Thymus (tissue), 11 donors: ENCODE measurements around the gene TPP1. TPM values are rescaled to one million over a fixed set of nuclear protein-coding genes. Genes with fewer than 3 reads are reported as not detected.

ENCODE experiments used
- DNase-seq, 9 donors: peaks; one replicate each; pipeline ENCODE4 v3.0.0-alpha.2; 2013; ENCODE audit warnings: low spot score in 9 of 9, low read depth in 6 of 9, missing footprints in 1 of 9
- H3K27ac ChIP-seq, 2 donors: one replicate each; pipeline ENCODE4 v1.5.1; 2013; ENCODE audit warnings: control low read depth in 1 of 2, low read depth in 1 of 2, low read length in 1 of 2, mild to moderate bottlenecking in 1 of 2, moderate library complexity in 1 of 2
- H3K27me3 ChIP-seq, 2 donors: one replicate each; pipeline ENCODE4 v1.5.1; 2013; ENCODE audit warnings: low read length in 1 of 2; ENCODE audit not compliant: control insufficient read depth in 2 of 2, insufficient read depth in 1 of 2
- H3K36me3 ChIP-seq, 2 donors: one replicate each; pipeline ENCODE4 v1.5.1; 2013; ENCODE audit warnings: low read length in 1 of 2, mild to moderate bottlenecking in 1 of 2, moderate library complexity in 1 of 2; ENCODE audit not compliant: control insufficient read depth in 2 of 2, insufficient read depth in 2 of 2
- H3K4me1 ChIP-seq, 2 donors: one replicate each; pipeline ENCODE4 v1.5.1; 2013; ENCODE audit warnings: low read length in 2 of 2; ENCODE audit not compliant: control insufficient read depth in 2 of 2, insufficient read depth in 2 of 2
- H3K4me3 ChIP-seq, 2 donors: one replicate each; pipeline ENCODE4 v1.5.1; 2013; ENCODE audit warnings: low read length in 2 of 2, control low read depth in 1 of 2, mild to moderate bottlenecking in 1 of 2
- H3K9me3 ChIP-seq, 2 donors: one replicate each; pipeline ENCODE4 v1.5.1; 2013; ENCODE audit warnings: low read length in 1 of 2, mild to moderate bottlenecking in 1 of 2; ENCODE audit not compliant: control insufficient read depth in 2 of 2, insufficient read depth in 1 of 2
- WGBS: extraction: QIAGEN DNeasy Blood & Tissue Kit; methylation state at CpG from one replicate; pipeline ENCODE4 v1.1.7; 2013; 5-methylcytosine and 5-hydroxymethylcytosine counted together
- polyA plus RNA-seq: library from polyadenylated mRNA; stranded (reverse); fragments of 200-250 nt; gene quantifications from one replicate; pipeline ENCODE4 v1.2.3, GENCODE V29; 2013
- total RNA-seq: library from RNA; stranded (reverse); fragments of 120-200 nt; gene quantifications from one replicate; pipeline ENCODE4 v1.2.4, GENCODE V29; 2013
- donor health status: healthy.

TPP1 gene
- total and polyA plus RNA-seq, 2 donors = 14.5 to 59.4 TPM

DNA sequence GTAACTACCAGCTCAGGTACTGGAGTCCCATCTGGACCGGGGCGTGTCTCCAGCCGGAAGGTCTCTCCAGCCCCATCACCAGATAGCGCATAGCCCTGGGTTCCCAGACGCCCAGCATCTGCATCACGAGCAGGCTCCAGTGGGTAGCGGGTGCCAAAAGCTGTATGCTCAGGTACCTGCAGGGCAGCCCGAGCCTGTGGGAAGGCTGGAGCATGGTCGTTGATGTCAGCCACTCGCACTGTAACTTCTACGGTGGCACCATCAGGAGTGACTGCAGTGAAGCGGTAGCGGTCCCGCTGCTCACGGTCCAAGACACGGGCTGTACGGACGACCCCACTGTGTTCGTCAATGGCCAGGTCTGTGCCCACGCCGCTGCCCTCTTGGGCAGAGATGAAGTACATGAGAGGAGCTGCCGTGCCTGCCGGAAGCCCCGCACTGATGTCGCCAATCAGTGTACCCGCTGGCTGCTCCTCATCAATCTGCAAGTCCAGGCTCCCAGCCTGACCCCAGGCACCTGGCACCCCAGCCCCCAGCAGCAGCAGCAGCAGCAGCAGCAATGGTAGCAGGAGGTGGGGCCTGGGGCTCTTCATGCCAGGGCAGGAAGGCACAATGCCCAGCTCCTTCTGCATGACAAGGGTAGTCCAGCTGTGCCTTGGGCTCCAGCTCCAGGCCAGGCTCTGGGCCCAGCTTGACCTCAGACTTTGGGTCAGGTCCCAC, 21.9 kb upstream of the TPP1 start:
- 98% methylated on average over 26 of the region's 26 CpGs for WGBS
- no peak overlapping the region for H3K4me3 ChIP-seq
- H3K9me3 ChIP-seq = no peaks in the 10 kb centered on the region
- H3K36me3 ChIP-seq = peaks cover 0 to 6% of the 10 kb centered on the region in 2 donors
- peaks cover 0 to 1% of the 10 kb centered on the region in 2 donors for H3K4me1 ChIP-seq
- no peaks in the 10 kb centered on the region for H3K27me3 ChIP-seq
- H3K27ac ChIP-seq = no peak overlapping the region
- no peak for DNase-seq

DNA sequence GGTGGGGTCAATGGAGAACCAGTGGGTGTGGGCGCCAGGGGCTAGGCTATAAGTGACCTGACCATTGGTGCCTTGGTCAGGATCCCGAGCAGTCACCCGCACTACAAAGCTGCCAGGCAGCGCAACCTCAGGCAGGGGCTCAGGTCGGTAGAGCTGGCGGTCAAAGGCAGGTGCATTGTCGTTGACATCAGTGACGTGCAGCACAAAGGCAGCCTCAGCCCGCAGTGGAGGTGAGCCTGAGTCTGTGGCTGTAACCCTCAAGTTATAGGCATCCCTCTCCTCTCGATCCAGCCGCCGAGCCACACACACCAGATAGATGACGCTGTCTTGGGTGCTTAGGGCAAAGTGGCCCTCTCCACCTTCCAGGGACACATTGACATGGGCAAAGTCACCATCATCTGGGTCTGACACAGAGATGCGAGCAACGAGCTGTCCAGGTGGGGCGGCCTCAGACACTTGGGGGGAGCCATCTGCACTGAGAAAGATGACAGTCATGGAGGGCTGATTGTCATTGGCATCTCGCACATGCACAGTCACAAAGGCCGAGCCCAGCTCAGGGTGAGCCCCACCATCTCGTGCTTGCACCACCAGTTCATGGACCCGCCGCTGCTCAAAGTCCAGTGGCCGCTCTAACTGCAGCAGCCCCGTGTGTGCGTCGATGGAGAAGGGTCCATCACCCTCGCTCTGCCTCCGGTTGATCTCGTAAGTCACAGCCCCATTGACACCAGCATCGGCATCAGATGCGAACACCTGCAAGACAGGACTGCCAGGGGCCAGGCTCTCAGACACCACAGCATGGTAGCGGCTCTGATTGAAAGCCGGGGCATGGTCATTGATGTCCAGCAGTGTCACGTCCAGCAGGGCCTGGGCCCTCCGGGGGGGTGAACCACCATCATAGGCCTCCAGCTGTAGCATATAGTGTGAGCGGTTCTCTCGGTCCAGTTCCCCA, 21.1 kb upstream of the TPP1 start:
- DNase-seq = no peak
- no peak overlapping the region for H3K27ac ChIP-seq
- H3K36me3 ChIP-seq = peaks cover 0 to 6% of the 10 kb centered on the region in 2 donors
- H3K4me3 ChIP-seq = no peak overlapping the region
- no peaks in the 10 kb centered on the region for H3K9me3 ChIP-seq
- H3K27me3 ChIP-seq = no peaks in the 10 kb centered on the region
- WGBS = 98% methylated on average over 36 of the region's 36 CpGs
- H3K4me1 ChIP-seq = no peaks in the 10 kb centered on the region

DNA sequence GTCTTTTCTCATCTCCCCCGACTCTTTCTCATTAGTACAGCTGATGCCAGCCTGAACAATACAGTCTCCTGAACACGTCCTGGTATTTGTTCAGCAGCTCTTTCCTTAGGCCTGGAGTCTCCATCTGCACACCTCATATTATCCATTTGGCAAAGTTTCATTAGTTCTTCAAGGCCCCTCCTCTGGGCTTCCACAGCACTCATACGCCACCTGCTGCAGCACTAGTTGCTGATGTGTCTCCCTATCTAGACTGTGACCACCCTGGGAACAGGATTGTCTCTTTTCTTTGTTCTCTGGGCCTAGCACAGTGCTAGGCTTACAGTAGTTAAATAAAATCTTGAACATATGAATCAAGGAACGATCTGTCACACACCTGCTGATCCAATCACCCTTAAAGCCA, 19.2 kb upstream of the TPP1 start:
- peaks cover 0 to 6% of the 10 kb centered on the region in 2 donors for H3K36me3 ChIP-seq
- H3K27me3 ChIP-seq = no peaks in the 10 kb centered on the region
- no peak for DNase-seq
- H3K4me3 ChIP-seq = no peak overlapping the region
- H3K9me3 ChIP-seq = no peaks in the 10 kb centered on the region
- 93% methylated on average over 4 of the region's 4 CpGs for WGBS
- no peak overlapping the region for H3K27ac ChIP-seq
- H3K4me1 ChIP-seq = no peaks in the 10 kb centered on the region

DNA sequence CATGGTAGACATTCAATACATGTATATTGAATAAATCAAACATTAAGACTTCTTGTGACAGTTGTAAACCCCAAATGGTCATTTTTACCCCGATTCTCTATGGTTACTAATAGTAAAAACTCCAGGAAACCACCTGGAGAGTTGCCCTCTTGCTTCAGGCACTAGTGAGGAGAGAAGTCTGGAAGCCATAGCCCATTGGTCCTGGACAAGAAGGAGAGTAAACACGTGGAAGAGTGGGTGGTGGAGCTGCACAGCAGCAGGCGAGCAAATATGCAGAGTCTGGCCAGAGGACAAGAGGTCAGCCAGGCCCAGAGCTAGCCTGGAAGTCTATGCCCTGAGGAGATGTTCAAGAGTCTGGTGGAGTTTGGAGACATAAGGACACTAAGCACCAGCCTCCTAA, 18.6 kb upstream of the TPP1 start:
- Histone ChIP-seq H3K4me3 (no peak overlapping the region), H3K9me3 (no peaks in the 10 kb centered on the region), H3K36me3 (peaks cover 0 to 8% of the 10 kb centered on the region in 2 donors), H3K27ac (no peak overlapping the region), H3K27me3 (no peaks in the 10 kb centered on the region), H3K4me1 (no peaks in the 10 kb centered on the region)
- no peak for DNase-seq
- WGBS = 90% methylated on average over 3 of the region's 3 CpGs

DNA sequence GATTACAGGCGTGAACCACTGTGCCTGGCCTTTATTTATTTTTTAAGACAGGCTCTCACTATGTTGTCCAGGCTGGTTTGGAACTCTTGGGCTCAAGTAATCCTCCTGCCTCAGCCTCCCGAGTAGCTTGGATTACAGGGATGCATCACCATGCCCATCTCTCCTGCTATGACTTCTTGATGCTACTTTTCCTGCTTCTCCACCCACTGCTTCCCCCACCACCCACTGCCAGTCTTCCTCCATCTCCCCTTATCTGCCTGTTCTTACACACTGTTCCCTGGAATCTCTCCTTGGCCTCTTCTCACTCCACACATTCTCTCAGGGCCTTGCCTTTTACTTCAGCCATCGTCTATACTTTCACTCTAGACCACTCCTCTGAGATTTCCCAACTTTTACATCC, 17.3 kb upstream of the TPP1 start:
- DNase-seq = no peak
- WGBS = 93% methylated on average over 3 of the region's 3 CpGs
- peaks cover 6 to 16% of the 10 kb centered on the region in 2 donors for H3K36me3 ChIP-seq
- no peak overlapping the region for H3K4me3 ChIP-seq
- no peaks in the 10 kb centered on the region for H3K9me3 ChIP-seq
- H3K27ac ChIP-seq = no peak overlapping the region
- H3K4me1 ChIP-seq = no peaks in the 10 kb centered on the region
- H3K27me3 ChIP-seq = no peaks in the 10 kb centered on the region

DNA sequence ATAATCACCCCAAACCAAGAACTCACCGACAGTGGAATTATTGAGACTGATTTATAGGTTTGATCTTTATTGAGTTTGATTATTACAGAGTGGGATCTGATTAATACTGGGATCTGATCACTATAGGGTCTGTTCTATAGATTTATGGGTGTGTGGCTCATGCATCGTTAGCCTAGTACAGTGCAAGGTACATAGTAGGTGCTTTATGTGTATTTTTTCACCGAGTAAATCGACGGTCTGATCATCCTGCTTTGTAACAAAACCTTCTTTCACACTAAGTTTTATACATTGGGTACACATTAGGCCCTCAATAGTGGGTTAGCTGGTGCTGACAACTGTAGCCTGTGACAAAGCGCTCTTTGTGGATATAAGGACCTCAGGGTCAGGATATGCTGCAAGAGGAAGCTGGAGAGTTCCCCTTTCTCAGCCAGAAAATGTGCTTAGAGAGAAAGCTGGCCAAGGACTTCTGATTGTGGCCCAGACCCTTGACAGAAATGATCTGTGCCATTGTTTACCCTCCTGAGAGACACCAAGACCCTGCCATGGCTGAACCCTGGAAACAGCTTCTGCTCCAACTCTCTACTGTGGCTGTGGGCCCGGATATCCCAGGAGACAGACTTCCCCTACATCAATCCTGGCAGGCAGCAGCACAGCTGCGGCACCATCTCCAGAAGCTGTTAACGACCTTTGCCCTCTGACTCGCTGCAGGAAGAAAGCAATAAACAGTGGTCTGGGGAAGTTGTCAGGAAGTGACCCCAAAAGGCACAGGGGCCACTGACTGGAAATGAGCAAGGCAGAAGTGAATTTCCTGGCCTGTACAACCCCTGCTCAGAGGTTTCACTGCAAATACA, 16.1 kb upstream of the TPP1 start:
- Histone ChIP-seq H3K36me3 (peaks cover 6 to 16% of the 10 kb centered on the region in 2 donors), H3K9me3 (no peaks in the 10 kb centered on the region), H3K27me3 (no peaks in the 10 kb centered on the region), H3K4me1 (no peaks in the 10 kb centered on the region), H3K4me3 (no peak overlapping the region), H3K27ac (no peak overlapping the region)
- WGBS = 56% methylated on average over 10 of the region's 10 CpGs
- DNase-seq = no peak

DNA sequence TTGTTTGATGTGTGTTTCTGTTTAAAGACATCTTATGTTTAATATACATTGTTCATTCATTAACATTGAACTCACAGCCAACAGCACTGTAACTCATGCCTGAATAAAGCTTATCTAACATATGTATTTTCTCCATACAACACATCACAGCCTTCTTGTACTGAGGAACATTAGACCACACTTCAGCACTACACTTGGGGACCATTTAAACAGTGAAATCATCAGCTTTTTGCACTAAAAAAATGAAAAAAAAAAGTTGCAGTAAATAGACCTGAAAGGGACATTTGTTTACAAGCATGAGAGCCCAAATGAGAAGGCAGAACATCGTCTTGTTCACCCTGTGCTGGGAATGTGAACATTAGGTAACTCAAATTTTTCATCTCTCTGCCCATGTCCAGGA, 15.3 kb upstream of the TPP1 start:
- H3K27me3 ChIP-seq = no peaks in the 10 kb centered on the region
- no peak overlapping the region for H3K27ac ChIP-seq
- peaks cover 7 to 16% of the 10 kb centered on the region in 2 donors for H3K36me3 ChIP-seq
- no peaks in the 10 kb centered on the region for H3K4me1 ChIP-seq
- H3K4me3 ChIP-seq = no peak overlapping the region
- H3K9me3 ChIP-seq = no peaks in the 10 kb centered on the region
- no peak for DNase-seq
- 89% methylated on average over 1 of the region's 1 CpG for WGBS

DNA sequence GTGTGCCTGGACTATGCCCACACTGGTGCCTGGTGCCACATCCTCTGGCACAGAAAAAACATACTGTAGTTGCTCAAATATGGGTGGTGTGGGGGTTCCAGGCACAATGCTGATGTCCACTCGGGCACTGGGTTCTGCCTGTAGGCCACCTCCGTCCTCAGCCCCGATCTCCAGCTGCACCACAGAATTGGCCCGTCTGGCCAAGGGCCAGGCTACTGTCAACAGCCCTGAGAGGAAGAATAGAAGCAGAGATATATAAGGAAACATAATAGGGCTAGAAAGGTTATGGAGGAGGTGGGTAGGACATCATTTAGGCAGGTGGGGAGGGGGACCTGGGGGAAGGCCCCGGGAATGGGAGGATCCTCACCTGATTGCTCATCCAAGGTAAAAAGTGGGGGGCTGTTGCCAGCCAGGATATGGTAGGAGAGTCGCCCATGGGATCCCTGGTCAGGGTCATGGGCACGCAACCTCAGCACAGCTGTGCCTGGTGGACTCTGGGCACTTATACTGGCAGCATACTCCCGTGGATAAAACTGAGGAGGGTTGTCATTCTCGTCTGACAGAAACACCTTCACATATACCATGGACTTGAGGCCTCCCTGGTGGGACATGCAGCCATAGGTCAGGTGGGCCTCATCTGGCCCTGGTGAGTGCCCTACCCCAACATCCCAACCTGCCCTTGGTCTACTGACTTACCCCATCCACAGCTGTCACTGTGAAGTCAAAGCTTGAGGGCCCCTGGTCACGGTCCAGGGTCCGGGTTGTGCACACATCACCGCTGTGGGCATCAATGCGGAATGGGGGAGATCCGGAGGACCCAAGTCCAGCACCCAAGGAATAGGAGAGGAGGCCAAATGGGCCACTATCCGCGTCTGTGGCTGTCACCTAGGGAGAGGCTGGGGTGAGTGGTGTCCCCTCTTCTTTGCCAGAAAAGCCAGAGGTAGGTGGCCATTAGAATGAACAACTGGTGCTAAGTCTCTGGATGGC, 14.5 kb upstream of the TPP1 start:
- no peaks in the 10 kb centered on the region for H3K9me3 ChIP-seq
- no peak overlapping the region for H3K27ac ChIP-seq
- no peak for DNase-seq
- H3K4me3 ChIP-seq = no peak overlapping the region
- H3K4me1 ChIP-seq = no peaks in the 10 kb centered on the region
- peaks cover 13 to 15% of the 10 kb centered on the region in 2 donors for H3K36me3 ChIP-seq
- H3K27me3 ChIP-seq = no peaks in the 10 kb centered on the region
- WGBS = 96% methylated on average over 16 of the region's 16 CpGs
